ENCODE results near the gene PNCK.

PNCK gene

GRCh38 chrX:153667281-153667955, 6.2 kb downstream of the PNCK start:
- in situ Hi-C loops (cut with MboI; ENCODE audit: low pct_unique_long_range_greater_than_20kb, low sequenced_read_pairs, unreplicated experiment): loop anchor here (25.0 kb wide), 1 partner anchor 705 kb away; no protein-coding TSS in a partner anchor
- no peak for DNase-seq (ENCODE audit: low spot score)
- TF ChIP-seq CTCF (IDR thresholded peaks at IDR 0.05; ENCODE audit: extremely low read depth, insufficient read depth, missing control alignments): no peak

DNA sequence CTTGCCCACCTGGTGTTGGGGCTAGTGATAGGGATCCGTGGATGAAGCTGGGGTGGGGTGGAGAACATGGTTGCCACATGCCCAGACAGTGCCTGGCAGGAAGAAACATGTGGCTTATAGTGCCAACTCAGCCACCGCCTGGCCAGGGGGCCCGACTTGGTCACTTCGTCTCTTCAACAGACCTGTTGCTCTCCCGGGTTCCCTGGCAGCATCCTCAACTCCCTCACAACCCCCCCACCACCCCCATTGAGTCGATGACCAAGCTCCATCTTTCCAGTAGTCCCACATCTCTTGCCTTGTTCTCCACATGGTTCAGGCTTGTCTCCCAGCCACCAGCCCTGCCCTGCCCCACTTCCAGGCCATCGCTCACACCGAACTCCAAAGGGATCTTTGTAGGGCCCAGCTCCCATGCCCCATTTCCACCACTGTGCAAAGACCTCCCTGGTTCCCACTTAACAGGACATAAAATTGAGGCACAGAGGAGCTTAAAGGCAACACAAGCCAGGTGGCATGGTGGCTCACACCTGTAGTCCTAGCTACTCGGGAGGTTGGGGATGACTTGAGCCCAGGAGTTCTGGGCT, 7.8 kb downstream of the PNCK start:
- in situ Hi-C loops (cut with MboI; ENCODE audit: low pct_unique_long_range_greater_than_20kb, low sequenced_read_pairs, unreplicated experiment): loop anchor here (25.0 kb wide), 1 partner anchor 704 kb away; no protein-coding TSS in a partner anchor
- DNase-seq (ENCODE audit: low spot score): no peak
- no peak for TF ChIP-seq CTCF (IDR thresholded peaks at IDR 0.05; ENCODE audit: extremely low read depth, insufficient read depth, missing control alignments)

DNA sequence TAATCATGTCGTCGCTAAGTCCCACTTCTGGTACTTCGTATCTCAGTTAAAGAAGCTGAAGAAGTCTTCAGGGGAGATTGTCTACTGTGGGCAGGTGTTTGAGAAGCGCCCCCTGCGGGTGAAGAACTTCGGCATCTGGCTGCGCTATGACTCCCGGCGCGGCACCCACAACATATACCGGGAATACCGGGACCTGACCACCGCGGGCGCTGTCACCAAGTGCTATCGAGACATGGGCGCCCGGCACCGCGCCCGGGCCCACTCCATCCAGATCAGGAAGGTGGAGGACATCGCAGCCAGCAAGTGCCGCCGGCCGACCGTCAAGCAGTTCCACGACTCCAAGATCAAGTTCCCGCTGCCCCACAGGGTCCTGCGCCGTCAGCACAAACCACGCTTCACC, 11.3 kb downstream of the PNCK start:
- in situ Hi-C loops (cut with MboI; ENCODE audit: low pct_unique_long_range_greater_than_20kb, low sequenced_read_pairs, unreplicated experiment): loop anchor here (25.0 kb wide), 1 partner anchor 700 kb away; no protein-coding TSS in a partner anchor
- TF ChIP-seq CTCF (IDR thresholded peaks at IDR 0.05; ENCODE audit: extremely low read depth, insufficient read depth, missing control alignments): peak; percentile 46
- DNase-seq (ENCODE audit: low spot score): no peak

DNA sequence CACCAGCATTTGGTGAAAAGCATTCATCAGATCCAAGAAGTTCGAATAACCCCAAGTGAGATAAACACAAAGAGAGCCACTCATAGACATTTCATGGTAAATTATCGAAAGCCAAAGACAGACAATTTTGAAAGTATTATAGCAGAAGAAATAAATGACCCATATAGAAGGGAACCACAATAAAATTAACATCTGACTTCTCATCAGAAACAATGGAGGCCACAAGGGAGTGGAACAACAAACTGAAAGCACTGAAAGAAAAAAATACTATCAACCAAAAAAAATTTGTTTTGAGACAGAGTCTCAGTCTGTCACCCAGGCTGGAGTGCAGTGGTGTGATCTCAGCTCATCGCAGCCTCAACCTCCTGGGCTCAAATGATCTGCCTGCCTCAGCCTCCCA, 14.3 kb downstream of the PNCK start:
- in situ Hi-C loops (cut with MboI; ENCODE audit: low pct_unique_long_range_greater_than_20kb, low sequenced_read_pairs, unreplicated experiment): loop anchor here (25.0 kb wide), 1 partner anchor 697 kb away; no protein-coding TSS in a partner anchor
- no peak for DNase-seq (ENCODE audit: low spot score)
- TF ChIP-seq CTCF (IDR thresholded peaks at IDR 0.05; ENCODE audit: extremely low read depth, insufficient read depth, missing control alignments): no peak

- no peak for TF ChIP-seq CTCF (IDR thresholded peaks at IDR 0.05; ENCODE audit: extremely low read depth, insufficient read depth, missing control alignments)
- in situ Hi-C loops (cut with MboI; ENCODE audit: low pct_unique_long_range_greater_than_20kb, low sequenced_read_pairs, unreplicated experiment): loop anchor here (25.0 kb wide), 1 partner anchor 695 kb away; no protein-coding TSS in a partner anchor
- no peak for DNase-seq (ENCODE audit: low spot score)
Measured at GRCh38 chrX:153657161-153657560, 16.5 kb downstream of the PNCK start.

DNA sequence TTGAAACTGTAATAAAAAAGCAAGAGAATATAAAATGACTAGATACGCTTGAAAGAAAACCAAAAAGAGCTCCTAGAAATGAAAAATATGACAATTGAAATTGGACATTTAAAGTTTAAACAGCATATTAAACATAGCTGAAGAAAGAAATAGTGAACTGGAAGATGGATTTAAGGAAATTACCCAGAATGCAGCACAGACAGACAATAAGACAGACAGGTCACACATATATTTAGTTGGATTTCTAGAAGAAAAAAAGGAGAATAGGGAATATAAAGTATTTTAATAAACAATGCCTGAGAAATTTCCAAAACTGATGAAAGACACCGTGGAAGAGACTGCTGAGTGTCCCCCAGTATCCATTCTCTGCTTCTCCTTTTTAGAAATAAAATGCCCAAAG, 20.1 kb downstream of the PNCK start:
- DNase-seq (ENCODE audit: low spot score): no peak
- in situ Hi-C loops (cut with MboI; ENCODE audit: low pct_unique_long_range_greater_than_20kb, low sequenced_read_pairs, unreplicated experiment): loop anchor here (25.0 kb wide), 1 partner anchor 691 kb away; no protein-coding TSS in a partner anchor
- TF ChIP-seq CTCF (IDR thresholded peaks at IDR 0.05; ENCODE audit: extremely low read depth, insufficient read depth, missing control alignments): no peak

All from GM13977 (cell line).